Activated gamma-delta T cell treated with anti-CD3 and anti-CD28 coated beads, Interleukin-2, amount 50 U/mL, for 16 hours (primary cell): ENCODE data around the gene TPK1.
"Not testable (repeated sequence)": the region's sequence is repeated elsewhere in the genome, so short reads cannot be mapped to it uniquely, and the experiment has no call there.

ENCODE experiments used
- DNase-seq: peaks from one replicate; pipeline ENCODE4 v3.0.0-alpha.2; 2020; ENCODE audit warnings: low read depth

Gene TPK1

GRCh38 chr7:144822223-144822622, 13.6 kb downstream of the TPK1 start:
- DNase-seq = no peak

GRCh38 chr7:144821067-144821466, 14.8 kb downstream of the TPK1 start:
- DNase-seq = no peak

- DNase-seq = no peak
Observed at GRCh38 chr7:144820552-144820951, 15.3 kb downstream of the TPK1 start.

GRCh38 chr7:144819566-144819965, 16.3 kb downstream of the TPK1 start:
- DNase-seq = no peak

- no peak for DNase-seq
Observed at GRCh38 chr7:144818511-144818910, 17.3 kb downstream of the TPK1 start.

GRCh38 chr7:144817001-144817400, 18.9 kb downstream of the TPK1 start:
- DNase-seq = no peak

- no peak for DNase-seq
Observed at GRCh38 chr7:144814299-144814698, 21.6 kb downstream of the TPK1 start.

GRCh38 chr7:144812379-144813283, 23.2 kb downstream of the TPK1 start:
- peak; percentile 16 for DNase-seq

GRCh38 chr7:144805627-144806239, 30.1 kb downstream of the TPK1 start:
- no peak for DNase-seq

- not testable (repeated sequence) for DNase-seq
Observed at GRCh38 chr7:144800678-144801436, 35.0 kb downstream of the TPK1 start.

- no peak for DNase-seq
Observed at GRCh38 chr7:144796919-144797318, 38.9 kb downstream of the TPK1 start.

- no peak for DNase-seq
Observed at GRCh38 chr7:144792050-144792449, 43.8 kb downstream of the TPK1 start.

GRCh38 chr7:144791488-144791887, 44.4 kb downstream of the TPK1 start:
- no peak for DNase-seq

GRCh38 chr7:144787127-144787526, 48.7 kb downstream of the TPK1 start:
- DNase-seq = no peak

- no peak for DNase-seq
Observed at GRCh38 chr7:144786522-144786921, 49.3 kb downstream of the TPK1 start.

- DNase-seq = no peak
Observed at GRCh38 chr7:144786079-144786478, 49.8 kb downstream of the TPK1 start.

GRCh38 chr7:144785521-144785920, 50.3 kb downstream of the TPK1 start:
- no peak for DNase-seq

- DNase-seq = no peak
Observed at GRCh38 chr7:144784943-144785342, 50.9 kb downstream of the TPK1 start.

- DNase-seq = no peak
Observed at GRCh38 chr7:144784441-144784840, 51.4 kb downstream of the TPK1 start.

- no peak for DNase-seq
Observed at GRCh38 chr7:144782883-144783282, 53.0 kb downstream of the TPK1 start.

GRCh38 chr7:144780071-144780608, 55.7 kb downstream of the TPK1 start:
- no peak for DNase-seq

- DNase-seq = not testable (repeated sequence)
Observed at GRCh38 chr7:144777889-144778288, 58.0 kb downstream of the TPK1 start.
